GM23338 (cell line): Measurements from ENCODE around the gene SNAP47. TPM values are rescaled to one million over a fixed set of nuclear protein-coding genes. Genes with fewer than 3 reads are reported as not detected.

Experiments
- ATAC-seq: fragments of 200-7000 bp; cut with Tn5 transposase; 3 replicates; pipeline ENCODE4 v1.9.1; 2020
- DNase-seq: peaks from one replicate; pipeline ENCODE4 v3.0.0-alpha.2; 2015; ENCODE audit warnings: low spot score
- H2AFZ ChIP-seq: fragments of 200-600 bp; sonication (generic); 2 replicates; pipeline ENCODE4 v1.8.0; 2016; ENCODE audit warnings: antibody characterized with exemption, mild to moderate bottlenecking, moderate library complexity
- H3F3A ChIP-seq: fragments of 200-600 bp; sonication (generic); replicated peaks from 2 replicates; pipeline ENCODE4 v1.8.0; 2017; ENCODE audit warnings: antibody characterized with exemption, mixed run types, low read depth
- H3K27ac ChIP-seq: fragments of 200-600 bp; sonication (generic); 2 replicates; pipeline ENCODE4 v1.6.1; 2016; ENCODE audit warnings: low read depth
- H3K27me3 ChIP-seq: fragments of 200-600 bp; sonication (generic); 2 replicates; pipeline ENCODE4 v1.8.0; 2016; ENCODE audit warnings: mild to moderate bottlenecking, mixed run types, moderate library complexity; ENCODE audit not compliant: insufficient read depth
- H3K36me3 ChIP-seq: fragments of 200-600 bp; sonication (generic); 2 replicates; pipeline ENCODE4 v1.8.0; 2016; ENCODE audit warnings: mild to moderate bottlenecking; ENCODE audit not compliant: insufficient read depth
- H3K4me1 ChIP-seq: fragments of 200-600 bp; sonication (generic); 2 replicates; pipeline ENCODE4 v1.8.0; 2016; ENCODE audit warnings: mild to moderate bottlenecking, moderate library complexity; ENCODE audit not compliant: insufficient read depth
- H3K4me2 ChIP-seq: fragments of 200-600 bp; sonication (generic); 2 replicates; pipeline ENCODE4 v1.7.1; 2017; ENCODE audit warnings: mixed run types
- H3K4me3 ChIP-seq: fragments of 200-600 bp; sonication (generic); 2 replicates; pipeline ENCODE4 v1.6.1; 2016; ENCODE audit warnings: mixed run types
- H3K79me2 ChIP-seq: fragments of 200-600 bp; sonication (generic); replicated peaks from 2 replicates; pipeline ENCODE4 v1.8.0; 2017; ENCODE audit warnings: mild to moderate bottlenecking; ENCODE audit not compliant: insufficient read depth
- H3K9me2 ChIP-seq: fragments of 200-600 bp; sonication (generic); 2 replicates; pipeline ENCODE4 v1.8.0; 2017; ENCODE audit not compliant: insufficient read depth
- H4K20me1 ChIP-seq: fragments of 200-600 bp; sonication (generic); replicated peaks from 2 replicates; pipeline ENCODE4 v1.8.0; 2017; ENCODE audit warnings: mild to moderate bottlenecking; ENCODE audit not compliant: insufficient read depth
- H3K27ac Mint-ChIP-seq: 2 replicates; pipeline ENCODE4 v1.8.0; 2020; ENCODE audit warnings: inconsistent platforms, mild to moderate bottlenecking, moderate library complexity, mixed read lengths
- H3K27me3 Mint-ChIP-seq: 3 replicates; pipeline ENCODE4 v1.8.0; 2022; ENCODE audit warnings: low read depth, mild to moderate bottlenecking, moderate library complexity, mixed read lengths, inconsistent platforms; ENCODE audit not compliant: insufficient read depth, poor library complexity
- H3K36me3 Mint-ChIP-seq: 3 replicates; pipeline ENCODE4 v1.8.0; 2021; ENCODE audit warnings: low read depth, mild to moderate bottlenecking, inconsistent platforms, moderate library complexity, mixed read lengths
- H3K4me1 Mint-ChIP-seq: 3 replicates; pipeline ENCODE4 v1.8.0; 2020; ENCODE audit warnings: mild to moderate bottlenecking, inconsistent platforms, mixed read lengths
- H3K4me3 Mint-ChIP-seq: 3 replicates; pipeline ENCODE4 v1.8.0; 2021; ENCODE audit warnings: moderate library complexity, mild to moderate bottlenecking, inconsistent platforms, mixed read lengths
- H3K9me3 Mint-ChIP-seq: 3 replicates; pipeline ENCODE4 v1.8.0; 2020; ENCODE audit warnings: moderate library complexity, mild to moderate bottlenecking, inconsistent platforms, mixed read lengths
- CTCF ChIP-seq, 2 experiments: fragments of 200-600 bp in 1 of 2; sonication (generic) in 1 of 2; conservative IDR thresholded peaks; 2 replicates each; pipeline versions ENCODE4 v1.5.1 to v1.6.1; 2016 to 2017; ENCODE audit warnings: antibody characterized with exemption in 2 of 2, low read depth in 2 of 2, mild to moderate bottlenecking in 2 of 2, moderate library complexity in 1 of 2
- EZH2 ChIP-seq: fragments of 200-600 bp; sonication (generic); IDR thresholded peaks from one replicate; pipeline ENCODE4 v1.8.0; 2017; ENCODE audit warnings: antibody characterized with exemption, mild to moderate bottlenecking, low read depth; ENCODE audit not compliant: unreplicated experiment
- JUNB ChIP-seq: IDR thresholded peaks from one replicate; pipeline ENCODE4 v1.6.1; 2016; ENCODE audit warnings: antibody characterized with exemption; ENCODE audit not compliant: unreplicated experiment
- NANOG ChIP-seq: IDR thresholded peaks from 2 replicates; pipeline ENCODE4 v1.6.1; 2016; ENCODE audit warnings: antibody characterized with exemption, borderline replicate concordance
- ZNF462 ChIP-seq: fragments of 250-450 bp; sonication (Bioruptor Pico); IDR thresholded peaks from 2 replicates; pipeline ENCODE4 v1.5.0; 2020; ENCODE audit warnings: mild to moderate bottlenecking, moderate library complexity
- polyA plus RNA-seq: library from polyadenylated mRNA; unstranded; fragments of >200 nt; fragmentation: Nextera tagmentation; extraction: Ambion mirVana; gene quantifications from 2 replicates; pipeline ENCODE4 v1.2.1, GENCODE V29; 2016
- total RNA-seq: library from RNA; depleted of rRNA; stranded (reverse); fragments of >200 nt; shearing (Covaris generic); gene quantifications from 2 replicates; pipeline ENCODE4 v1.2.3, GENCODE V29; 2014
- TF ChIP-seq, protein P1 (sequence below): IDR thresholded peaks from 2 replicates; pipeline ENCODE4 v1.6.1; 2016; ENCODE audit warnings: antibody characterized with exemption

The SNAP47 gene
- total and polyA plus RNA-seq, 2 experiments from 2014 or later, result 19.5 to 51.8 TPM

DNA sequence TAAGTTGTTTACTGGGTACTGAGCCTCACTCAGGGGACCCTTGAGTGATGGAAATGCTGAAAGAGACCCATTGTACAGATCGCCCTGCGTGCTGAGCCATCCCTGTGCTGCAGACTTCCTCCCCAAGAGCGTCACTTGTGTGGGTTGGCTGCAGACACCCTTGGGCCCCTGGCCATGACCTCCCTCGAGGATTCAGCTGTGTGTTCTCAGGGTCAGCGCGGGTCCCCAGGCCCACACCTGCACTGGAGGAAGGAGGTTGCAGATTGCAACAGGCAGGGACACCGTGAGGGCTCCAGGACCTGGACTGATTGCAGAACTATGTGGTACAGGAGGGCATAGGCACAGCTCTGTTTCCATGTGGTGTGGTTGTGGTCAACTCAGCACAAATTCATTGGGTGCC, 4.4 kb downstream of the SNAP47 start (continued):
- no peak for TF ChIP-seq ZNF462 (CRISPR knock-in tag)
- TF ChIP-seq CTCF (conservative IDR thresholded peaks at IDR 0.05; ENCODE audit: low read depth in 2 of 2), result no peak

DNA sequence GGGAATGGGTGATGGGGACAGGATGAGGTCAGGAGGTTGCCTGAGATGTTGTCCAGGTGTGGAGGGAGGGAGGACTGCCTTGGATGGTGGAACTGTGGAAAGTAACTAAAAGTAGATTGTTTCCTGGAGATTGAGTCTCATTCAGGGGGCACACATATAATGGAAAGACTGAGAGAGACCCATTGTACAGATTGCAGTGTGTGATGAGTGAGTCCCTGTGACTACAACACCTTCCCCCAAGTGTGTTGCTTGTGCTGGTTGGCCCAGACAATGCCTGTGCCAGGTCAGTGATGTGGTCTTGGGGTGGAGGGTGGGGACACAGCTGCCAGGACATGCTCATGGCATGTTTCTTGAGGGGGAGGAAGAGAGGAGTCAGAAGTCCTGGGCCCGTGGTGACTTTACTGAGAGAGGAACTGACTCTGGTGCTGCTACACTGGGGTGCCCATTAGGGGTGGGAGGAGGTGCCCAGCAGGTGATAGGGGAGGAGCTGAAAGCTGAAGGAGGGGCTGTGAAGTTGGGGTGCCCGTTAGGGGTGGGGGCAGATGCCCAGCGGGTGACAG, 5.2 kb downstream of the SNAP47 start:
- peaks cover 22% of the 10 kb centered on the region for H4K20me1 ChIP-seq
- H3K9me2 ChIP-seq, result no peaks in the 10 kb centered on the region
- Mint-ChIP-seq H3K27me3 (peaks cover 15% of the 10 kb centered on the region), H3K4me3 (no peak overlapping the region; the same call in 2 of the 3 replicates), H3K9me3 (no peaks in the 10 kb centered on the region; the same call in 2 of the 3 replicates), H3K27ac (no peak overlapping the region), H3K36me3 (peaks cover 5% of the 10 kb centered on the region; the same call in 1 of the 3 replicates), H3K4me1 (peaks cover 15% of the 10 kb centered on the region)
- no peaks in the 10 kb centered on the region for H3K4me1 ChIP-seq
- no peak overlapping the region for H3K27ac ChIP-seq
- H3K4me3 ChIP-seq, result no peak overlapping the region
- no peaks in the 10 kb centered on the region for H3K27me3 ChIP-seq
- no peak for ATAC-seq
- no peaks in the 10 kb centered on the region for H3F3A ChIP-seq
- H3K79me2 ChIP-seq, result peaks cover 90% of the 10 kb centered on the region
- DNase-seq, result no peak
- H3K4me2 ChIP-seq, result no peak overlapping the region
- H3K36me3 ChIP-seq, result no peaks in the 10 kb centered on the region
- no peak overlapping the region for H2AFZ ChIP-seq
- no peak for TF ChIP-seq ZNF462 (CRISPR knock-in tag)
- TF ChIP-seq NANOG, result no peak
- TF ChIP-seq EZH2, result no peak
- TF ChIP-seq, protein P1, sequence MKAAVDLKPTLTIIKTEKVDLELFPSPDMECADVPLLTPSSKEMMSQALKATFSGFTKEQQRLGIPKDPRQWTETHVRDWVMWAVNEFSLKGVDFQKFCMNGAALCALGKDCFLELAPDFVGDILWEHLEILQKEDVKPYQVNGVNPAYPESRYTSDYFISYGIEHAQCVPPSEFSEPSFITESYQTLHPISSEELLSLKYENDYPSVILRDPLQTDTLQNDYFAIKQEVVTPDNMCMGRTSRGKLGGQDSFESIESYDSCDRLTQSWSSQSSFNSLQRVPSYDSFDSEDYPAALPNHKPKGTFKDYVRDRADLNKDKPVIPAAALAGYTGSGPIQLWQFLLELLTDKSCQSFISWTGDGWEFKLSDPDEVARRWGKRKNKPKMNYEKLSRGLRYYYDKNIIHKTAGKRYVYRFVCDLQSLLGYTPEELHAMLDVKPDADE, result no peak
- TF ChIP-seq JUNB, result no peak
